GM21515 (cell line): ENCODE results near the gene FARS2.

Experiments
- ATAC-seq: cut with Tn5 transposase; IDR thresholded peaks from one replicate; pipeline ENCODE4 v1.9.1; 2021; ENCODE audit not compliant: unreplicated experiment

FARS2 gene

DNA sequence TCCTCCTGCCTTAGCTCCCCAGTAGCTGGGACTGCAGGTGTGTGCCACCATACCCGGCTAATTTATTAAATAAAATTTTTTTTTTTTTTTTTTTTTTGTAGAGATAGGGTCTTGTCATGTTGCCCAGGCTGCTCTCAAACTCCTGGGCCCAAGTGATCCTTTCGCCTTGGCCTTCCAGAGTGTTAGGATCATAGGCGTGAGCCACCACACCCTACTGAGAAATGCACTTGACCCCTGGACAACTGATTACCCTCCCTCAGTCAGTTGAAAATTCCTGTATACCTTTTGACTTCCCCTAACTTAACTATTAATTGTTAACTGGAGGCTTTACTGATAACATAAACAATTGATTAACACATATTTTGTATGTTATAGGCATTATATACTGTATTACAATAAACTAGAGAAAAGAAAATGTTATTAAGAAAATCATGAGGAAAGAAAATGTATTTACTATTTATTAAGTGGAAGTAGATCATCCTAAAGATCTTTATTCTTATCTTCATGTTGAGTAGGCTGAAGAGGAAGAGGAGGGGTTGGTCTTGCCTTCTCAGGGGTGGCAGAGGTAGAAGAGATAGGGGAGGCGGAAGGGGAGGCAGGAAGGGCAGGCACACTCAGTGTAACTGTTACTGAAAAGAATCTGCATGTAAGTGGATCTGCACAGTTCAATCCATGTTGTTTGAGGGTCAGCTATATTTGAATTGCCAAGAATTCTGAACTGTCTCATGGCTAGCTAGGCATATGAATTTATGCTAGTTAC is 104.3 kb downstream of the FARS2 start:
- no peak for ATAC-seq

DNA sequence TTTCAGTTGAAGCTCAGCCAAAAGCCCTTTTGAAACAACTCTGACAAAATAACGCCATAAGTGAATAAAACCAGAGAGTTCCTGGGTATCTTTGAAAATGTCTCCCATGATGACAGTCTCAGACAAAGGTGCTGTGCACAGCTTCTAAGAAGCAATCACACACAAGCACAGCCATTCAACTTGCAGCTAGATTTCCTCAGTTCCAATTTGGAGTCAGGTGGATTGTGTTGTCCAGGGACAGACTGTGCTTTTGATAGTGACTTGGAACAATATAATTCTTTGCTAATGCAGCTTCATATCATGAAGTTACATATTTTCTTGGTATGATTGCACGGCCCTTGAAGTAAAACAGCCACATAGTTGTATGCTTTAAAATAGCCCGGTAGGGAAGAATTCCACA is 105.6 kb downstream of the FARS2 start:
- ATAC-seq: no peak

DNA sequence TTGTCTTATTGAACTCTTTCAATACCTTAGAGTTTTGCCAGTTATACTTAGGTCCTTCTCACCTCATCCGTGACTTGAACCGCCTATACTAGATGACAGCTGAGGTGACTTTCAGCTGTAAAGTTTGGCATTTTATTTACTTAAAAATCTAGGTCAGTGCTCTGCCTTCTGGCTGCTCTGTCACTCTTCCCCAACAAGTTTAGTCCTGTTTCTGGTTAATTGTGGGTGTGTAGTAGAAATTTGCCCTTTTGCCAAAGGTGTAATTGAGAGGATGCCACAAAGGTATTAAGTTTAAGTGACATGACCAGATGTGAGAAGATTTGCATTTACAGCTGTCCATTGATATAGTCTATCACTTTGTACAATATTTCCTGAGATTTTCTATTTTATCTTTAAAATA is 106.2 kb downstream of the FARS2 start:
- no peak for ATAC-seq

DNA sequence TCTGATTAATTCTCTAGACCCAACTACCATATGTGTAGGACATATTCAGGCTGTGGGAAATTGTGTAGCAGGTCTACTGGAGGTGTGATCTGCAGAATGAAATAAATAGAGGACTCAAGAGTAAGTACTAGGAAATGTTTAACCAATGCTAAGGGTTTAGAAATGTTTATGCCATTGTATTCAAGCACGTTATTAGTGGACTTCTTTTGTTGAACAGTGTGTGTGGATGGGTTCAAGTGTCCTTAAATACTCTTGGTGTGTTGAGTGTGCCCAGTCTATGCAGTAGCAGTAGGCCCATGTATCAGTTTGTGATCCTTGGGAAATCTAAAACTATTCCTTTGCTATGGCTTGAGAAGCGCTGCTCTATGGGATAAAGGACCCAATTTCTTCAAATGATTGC is 112.1 kb downstream of the FARS2 start:
- ATAC-seq: no peak

DNA sequence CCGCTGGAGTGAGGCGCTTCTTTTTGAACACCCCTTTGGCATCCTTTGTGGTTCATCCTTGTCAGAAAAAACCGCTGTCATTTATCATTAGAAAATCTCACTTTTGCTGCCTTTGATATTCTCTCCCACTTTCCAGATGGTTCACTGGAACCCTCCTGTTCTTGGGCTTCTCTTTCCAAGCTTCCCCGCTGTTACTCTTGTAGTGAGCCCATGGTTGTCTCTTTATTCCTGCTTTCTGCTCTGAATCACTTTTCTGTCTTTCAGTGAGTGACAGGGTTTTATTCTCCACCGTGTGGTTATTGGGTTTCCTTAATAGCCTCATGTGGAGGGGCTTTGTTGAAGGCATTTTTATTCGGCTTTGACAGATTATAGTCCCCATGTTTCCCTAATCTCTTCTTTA is 117.0 kb downstream of the FARS2 start:
- ATAC-seq: no peak

DNA sequence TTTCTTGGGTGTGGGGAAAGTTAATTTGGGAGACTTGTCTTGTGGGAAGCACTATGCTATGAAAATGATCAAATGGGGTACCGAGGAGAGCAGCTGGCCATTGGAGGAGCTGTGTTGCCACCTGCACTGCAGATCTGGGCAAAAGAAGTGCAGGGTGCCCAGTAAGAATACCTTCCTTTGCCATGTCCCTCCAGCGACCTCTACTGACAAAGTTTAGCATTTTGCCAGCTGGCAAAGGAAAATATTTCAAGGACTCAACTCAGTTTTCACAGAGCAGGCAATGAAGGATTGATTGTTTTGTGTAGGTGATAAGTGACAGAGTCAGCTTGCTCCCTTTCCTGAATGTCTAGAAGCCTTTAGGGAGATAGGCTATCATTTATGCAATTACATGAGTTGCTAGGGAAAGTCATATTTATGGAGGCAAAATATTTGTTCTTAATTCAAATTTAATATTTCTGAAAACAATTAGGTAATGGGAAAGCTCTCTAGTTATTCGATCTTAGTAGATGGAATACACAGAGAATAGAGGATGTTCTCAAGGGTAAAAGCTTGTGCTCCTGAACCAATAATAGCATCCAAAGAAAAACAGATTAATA is 118.4 kb downstream of the FARS2 start:
- no peak for ATAC-seq

DNA sequence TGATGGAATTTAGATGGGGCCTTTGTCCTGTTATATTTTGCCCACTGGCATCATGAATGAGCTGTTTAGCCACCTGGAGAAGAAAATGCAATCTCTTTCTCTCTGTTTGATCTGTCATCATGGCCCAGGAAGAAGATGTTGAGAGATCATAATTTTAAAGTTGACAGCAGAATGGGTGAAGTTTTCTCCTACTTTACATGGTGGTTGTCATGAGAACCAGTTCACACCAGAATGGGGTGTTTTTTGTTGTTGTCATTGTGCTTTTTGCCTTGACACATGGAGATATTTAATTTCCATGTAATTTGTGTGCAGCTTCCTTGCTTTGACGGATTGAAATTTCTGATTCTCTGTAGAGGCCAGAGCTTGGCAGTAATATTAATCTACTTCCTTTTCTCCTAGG is 122.5 kb downstream of the FARS2 start:
- ATAC-seq: no peak

DNA sequence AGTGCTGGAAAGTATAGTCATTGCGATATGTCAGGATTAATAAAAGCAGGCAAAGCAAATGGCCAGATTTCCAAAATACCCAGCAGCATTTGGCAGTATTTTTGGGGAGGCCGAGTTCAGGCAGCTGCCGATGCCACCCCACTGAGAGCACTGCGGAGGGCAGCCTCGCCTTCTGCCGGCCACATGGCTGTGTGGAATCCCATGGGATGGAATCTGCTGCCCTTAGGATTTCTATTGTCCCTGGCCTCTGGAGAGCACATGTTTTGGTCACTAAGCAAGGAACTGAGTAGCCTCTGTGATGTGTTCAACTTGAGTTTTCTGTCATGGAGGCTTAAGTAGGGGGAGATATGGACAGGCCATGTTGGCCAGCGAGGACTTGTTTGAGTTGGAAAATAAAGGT is 123.0 kb downstream of the FARS2 start:
- no peak for ATAC-seq

DNA sequence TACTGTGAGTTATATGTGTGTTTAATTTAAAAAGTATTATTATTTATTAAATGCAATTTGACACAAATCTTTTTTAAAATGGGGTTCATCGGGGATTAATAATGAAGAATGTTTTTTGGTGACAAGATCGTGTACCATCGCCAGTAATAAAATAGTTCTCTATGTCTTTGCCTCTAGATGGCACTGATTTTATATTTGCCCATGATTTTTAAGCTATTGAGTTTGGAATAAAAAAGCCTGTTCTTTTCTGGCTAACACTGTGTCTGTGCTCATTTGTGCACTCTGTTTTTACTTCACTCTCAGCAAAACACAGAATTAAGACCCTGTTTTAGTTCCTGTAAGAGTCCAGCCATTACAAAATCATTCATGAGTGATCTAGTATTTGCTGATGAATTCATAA is 127.0 kb downstream of the FARS2 start:
- no peak for ATAC-seq

DNA sequence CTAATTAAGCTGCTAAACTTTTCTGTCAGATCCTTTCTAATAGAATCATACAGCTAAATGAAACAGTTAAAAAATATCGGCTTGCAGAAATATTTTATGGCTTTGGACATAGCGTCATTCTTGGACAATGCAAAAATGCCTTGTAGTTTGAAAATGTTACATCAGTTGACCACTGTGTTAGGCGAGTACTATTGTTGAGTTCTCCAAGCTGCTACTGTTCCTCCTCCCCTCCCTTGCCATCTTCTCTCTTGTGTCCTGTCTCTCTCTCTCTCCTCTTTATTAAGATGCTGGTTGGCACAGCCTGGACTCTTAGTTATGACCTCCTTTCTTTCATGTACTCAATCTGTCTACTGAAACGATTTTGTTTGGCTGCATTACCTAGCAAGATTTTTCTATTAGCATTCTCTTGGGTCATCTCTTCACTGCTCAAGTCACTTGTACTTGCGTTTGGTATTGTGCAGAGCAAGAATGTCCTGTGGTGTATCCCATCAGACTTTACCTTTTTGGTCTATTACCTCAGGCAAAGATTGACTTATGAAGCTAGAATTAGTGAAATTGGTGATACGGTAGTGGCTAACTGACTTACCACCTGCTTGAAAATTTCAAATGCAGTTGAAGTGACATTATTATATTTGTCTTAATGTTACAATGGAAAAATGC is 127.9 kb downstream of the FARS2 start:
- ATAC-seq: no peak

DNA sequence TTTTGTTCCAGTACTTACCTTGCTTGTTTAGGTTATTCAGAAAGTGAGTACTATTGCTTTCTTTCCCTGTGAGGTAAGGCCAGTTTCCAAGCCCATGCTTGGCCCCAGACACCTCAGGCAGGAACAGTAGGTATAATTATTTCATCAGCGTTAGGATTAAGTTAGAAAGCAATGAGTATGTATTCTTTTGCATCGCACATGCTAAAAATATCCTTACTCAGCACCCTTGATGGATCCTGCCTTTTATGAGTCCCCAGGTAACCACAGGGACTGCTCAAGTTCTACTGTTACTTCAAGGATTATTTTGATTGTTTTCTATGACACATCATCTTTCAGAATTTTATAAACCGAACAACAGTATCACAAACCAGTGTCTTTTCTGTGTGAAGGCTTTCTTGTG is 128.9 kb downstream of the FARS2 start:
- ATAC-seq: no peak

DNA sequence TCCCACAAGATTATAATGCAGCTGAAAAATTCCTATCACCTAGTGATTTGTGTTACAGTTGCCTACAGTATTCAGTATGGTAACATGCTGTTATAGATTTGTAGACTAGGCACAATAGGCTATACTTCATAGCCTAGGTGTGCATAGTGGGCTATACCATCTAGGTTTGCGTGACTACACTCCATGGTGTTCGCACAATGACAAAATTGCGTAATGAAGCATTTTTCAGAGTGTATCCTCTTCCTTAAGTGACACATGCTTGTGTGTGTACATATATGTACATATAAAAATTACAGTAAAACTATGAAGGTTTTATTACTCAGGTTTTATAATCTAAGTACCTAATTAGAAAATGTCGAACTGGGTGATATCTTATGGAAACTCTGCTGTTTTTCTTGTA is 133.0 kb downstream of the FARS2 start:
- ATAC-seq: no peak

DNA sequence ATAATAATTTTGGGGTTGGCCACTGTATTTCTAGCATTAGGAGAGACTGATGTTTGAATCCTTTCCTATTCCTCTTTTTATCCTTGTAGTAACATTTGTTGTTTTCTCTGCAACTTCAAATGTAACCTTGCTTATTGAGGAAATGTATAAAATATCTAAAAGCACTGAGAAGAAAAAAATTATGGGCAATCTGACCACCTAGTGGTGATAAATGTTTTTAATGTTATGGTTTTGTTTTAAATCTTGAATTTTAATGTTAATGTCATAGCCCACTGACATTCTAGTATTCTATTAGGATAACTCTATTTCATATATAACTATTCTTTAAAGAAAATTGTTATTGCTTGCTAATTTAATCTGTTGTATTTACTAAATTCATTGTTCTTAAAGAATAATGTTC is 134.4 kb downstream of the FARS2 start:
- ATAC-seq: no peak

DNA sequence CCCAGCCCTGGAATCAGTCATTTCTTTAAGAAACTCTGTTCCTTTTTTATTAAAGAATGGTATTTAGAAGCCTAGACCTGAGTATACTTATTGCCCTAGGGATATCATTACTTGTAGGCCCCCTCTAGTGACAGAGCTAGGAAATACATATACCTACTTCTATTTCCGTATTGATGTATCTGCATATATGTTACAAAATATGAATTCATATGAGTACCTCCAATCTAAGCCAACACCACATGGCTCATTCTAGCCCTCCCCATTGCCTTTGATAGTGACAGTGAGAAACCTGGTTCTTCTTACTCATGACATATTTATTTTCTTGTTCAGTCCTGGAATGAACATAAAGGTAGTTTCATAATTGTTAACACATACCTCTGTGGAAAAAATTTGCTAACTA is 137.2 kb downstream of the FARS2 start:
- ATAC-seq: no peak

DNA sequence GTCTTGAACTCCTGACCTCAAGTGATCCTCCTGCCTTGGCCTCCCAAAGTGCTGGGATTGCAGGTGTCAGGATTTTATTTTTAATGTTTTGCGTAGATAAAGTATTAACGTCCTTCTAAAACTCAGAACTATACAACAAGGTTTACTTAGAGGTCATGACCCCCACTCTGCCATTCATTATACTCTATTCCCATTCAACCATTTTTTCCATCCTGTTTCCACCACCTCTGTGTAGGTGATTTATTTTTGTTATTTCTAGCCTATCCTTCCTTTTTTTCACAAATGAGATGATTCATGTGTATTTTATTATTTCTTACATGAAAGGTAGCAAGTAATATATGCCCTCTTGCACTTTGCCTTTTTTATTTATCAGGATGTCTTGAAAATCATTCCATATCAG is 138.1 kb downstream of the FARS2 start:
- ATAC-seq: no peak

DNA sequence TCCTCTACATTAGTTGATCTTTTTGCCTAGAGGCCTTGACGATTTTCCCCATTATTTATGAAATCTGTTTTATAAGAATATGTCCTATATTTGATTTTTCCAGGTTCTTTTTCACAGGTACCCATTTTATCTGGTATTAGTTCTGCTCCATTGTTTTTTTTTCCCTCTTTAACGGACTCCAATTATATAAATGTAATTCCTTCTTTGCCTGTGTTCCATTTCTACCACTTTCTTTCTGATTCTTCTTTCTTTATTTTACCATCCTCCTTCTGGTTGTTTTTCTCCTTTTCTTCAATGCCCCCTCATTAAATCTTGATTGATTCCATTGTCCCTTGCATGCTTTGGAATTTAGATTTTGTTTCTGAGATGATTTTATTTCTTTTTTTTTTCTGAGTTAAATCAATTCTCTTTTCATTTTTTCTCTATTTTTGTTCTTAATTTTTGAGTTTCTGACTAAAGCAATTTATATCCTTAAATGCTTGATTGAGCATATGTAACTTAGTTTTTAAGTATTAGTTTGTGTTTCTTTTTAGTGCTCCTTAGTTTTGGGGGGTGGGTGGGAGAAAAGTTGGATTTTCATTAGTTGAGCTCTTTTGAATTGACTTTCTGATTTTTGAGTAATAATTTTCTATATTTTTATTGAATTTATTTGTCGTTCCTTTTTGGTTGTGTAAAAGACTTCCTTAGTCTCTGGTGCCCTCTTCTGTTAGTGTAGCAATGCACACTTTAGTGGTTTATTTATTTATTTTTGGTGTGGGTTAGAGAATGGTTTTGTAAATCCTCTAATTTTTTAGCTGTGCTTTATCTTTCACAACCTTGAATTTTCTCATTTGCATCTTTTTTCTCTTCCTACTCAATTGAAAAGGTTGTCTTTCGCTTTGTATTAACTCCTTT is 140.8 kb downstream of the FARS2 start:
- ATAC-seq: no peak

DNA sequence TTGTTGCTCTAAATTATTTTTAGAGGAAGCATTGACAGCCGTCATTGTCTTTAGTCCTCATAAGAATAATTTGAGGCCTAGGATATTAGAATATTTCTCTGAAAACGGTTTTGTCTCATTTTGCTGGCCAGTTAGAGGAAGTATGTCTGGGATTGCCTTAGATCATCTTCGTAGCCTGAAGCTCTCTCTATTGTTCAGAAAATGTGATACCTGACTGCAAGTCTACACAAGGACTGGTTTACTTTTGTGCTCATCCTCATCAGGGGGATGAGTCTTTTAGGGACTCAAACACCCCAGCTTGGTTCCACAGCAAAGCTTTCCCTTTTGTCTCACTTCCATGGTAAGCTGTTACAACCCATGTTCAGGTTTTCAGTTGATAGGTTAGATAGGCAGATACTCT is 141.8 kb downstream of the FARS2 start:
- no peak for ATAC-seq

DNA sequence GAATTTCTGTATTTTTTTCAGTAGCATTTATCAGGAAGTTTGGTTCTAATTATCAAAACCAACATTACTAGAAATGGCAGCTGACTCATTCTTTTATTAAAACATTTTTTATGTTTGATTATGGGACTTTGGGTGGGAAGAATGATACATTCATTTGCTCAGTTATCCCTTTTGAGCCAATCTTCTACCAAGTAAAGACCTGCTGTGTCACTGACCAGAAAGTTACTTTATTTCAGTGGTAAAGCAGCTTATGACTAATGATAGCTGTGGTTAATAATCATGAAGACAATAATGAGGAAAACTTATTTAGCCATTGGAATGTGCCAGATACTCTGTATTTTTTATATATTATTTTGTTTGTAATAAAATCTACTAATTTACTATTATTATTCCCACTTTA is 142.3 kb downstream of the FARS2 start:
- ATAC-seq: no peak

DNA sequence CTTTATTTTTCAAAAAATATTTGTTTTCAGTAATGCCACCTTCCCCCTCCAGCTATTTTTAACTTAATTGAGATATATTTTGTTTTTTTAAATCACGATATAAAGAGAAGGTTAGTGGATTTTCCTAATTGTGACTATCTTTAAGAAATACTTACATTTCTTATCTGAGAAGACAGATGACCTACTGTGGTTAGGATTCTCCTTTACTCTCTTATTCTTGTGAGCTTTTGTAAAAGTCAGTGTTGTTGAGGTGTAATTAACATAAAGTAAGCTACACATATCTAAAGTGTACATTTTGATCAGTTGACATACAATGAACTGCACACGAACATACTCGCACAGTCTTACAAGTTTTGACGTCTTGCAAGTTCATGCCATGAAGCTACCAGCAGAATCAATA is 144.7 kb downstream of the FARS2 start:
- no peak for ATAC-seq

DNA sequence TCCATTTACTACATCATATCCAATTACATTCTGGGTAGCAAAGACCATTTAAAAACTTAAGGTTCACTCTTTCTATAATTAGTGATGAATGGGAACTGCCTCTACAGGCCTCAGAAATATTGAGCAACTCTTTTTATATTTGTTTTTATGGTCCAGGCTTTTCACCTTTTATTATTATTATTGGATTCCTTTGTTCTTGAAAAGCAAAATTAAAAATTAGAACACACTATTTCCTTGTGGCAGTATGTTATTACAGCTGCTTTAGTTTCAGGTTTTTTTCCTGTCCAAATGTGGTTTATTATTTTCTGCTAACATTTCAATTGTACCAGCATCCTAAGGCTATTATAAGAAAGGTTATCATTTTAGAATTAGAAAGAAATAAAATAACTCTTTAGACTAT is 150.1 kb downstream of the FARS2 start:
- ATAC-seq: no peak

DNA sequence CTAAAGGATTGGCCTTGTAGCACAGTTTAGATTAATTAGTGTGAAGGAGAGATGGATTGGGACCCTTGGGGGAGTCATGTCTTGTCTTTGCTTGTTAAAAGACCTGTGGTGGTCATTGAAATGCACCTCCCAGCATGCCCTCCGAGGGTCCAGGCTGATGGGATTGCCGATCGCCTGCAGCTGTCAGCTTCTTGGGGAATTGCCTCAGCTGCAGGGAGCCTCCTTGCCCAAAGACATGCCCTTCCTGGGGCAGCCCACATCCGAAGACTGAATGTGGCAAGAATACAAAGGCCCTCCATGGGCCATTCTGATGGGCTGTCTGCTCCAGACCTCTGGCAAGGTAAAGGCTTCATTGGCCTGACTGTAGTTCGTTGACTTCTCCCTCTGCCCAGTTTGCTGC is 150.7 kb downstream of the FARS2 start:
- no peak for ATAC-seq

DNA sequence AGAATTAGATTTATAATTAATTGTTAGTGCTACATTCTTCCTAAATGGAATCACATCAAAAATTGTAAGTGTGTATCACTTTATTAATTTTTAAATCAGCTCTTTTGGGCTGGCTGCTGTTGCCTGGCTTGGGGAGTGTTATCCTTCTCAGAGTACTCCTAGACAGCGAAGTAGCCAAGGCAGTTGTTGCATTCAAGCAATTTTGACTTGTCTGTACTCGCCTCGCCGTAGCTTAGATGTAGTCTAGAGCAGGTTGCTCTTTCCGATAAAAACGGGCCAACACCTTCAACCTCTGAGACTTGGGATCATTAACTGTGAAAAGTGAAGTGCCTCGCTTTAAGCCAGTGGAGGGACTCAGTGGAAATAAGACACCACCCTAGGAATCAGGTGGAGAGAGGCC is 151.3 kb downstream of the FARS2 start:
- ATAC-seq: no peak
